Thoracic aorta (tissue), 2 donors: ENCODE data around the gene TDRKH. TPM values are rescaled to one million over a fixed set of nuclear protein-coding genes. Genes with fewer than 3 reads are reported as not detected.

ENCODE experiments used
- ATAC-seq: fragments of 150-250 bp; one replicate; pipeline ENCODE4 v1.8.0; 2017; ENCODE audit warnings: low read depth; ENCODE audit not compliant: insufficient number of reproducible peaks, low FRiP score
- DNase-seq: peaks from one replicate; pipeline ENCODE4 v3.0.0-alpha.2; 2020; ENCODE audit warnings: low spot score
- H3K27ac ChIP-seq, 2 donors: fragments of 200-600 bp; sonication (generic); 1 replicate in 1 of 2; 2 replicates in 1 of 2; pipeline ENCODE4 v1.5.1; 2016; ENCODE audit warnings: mild to moderate bottlenecking in 2 of 2, moderate library complexity in 2 of 2
- H3K27me3 ChIP-seq: fragments of 200-600 bp; sonication (generic); replicated peaks from 2 replicates; pipeline ENCODE4 v1.6.0; 2016; ENCODE audit warnings: mild to moderate bottlenecking; ENCODE audit not compliant: insufficient read depth
- H3K36me3 ChIP-seq: fragments of 200-600 bp; sonication (generic); one replicate; pipeline ENCODE4 v1.5.1; 2016
- H3K4me1 ChIP-seq, 2 donors: fragments of 200-600 bp; sonication (generic); 1 replicate in 1 of 2; 2 replicates in 1 of 2; pipeline versions ENCODE4 v1.5.1 to v1.6.0; 2016; ENCODE audit warnings: low read depth in 2 of 2, mild to moderate bottlenecking in 1 of 2; ENCODE audit not compliant: control insufficient read depth in 1 of 2
- H3K4me3 ChIP-seq: fragments of 200-600 bp; sonication (generic); 2 replicates; pipeline ENCODE4 v1.5.1; 2016; ENCODE audit warnings: mild to moderate bottlenecking
- H3K9me3 ChIP-seq: fragments of 200-600 bp; sonication (generic); 2 replicates; pipeline ENCODE4 v1.5.1; 2016
- CTCF ChIP-seq: fragments of 200-600 bp; sonication (generic); IDR thresholded peaks from one replicate; pipeline ENCODE4 v1.5.1; 2019; ENCODE audit warnings: antibody characterized with exemption
- total RNA-seq, 2 donors: library from RNA; depleted of rRNA; stranded (reverse); fragments of >200 nt; gene quantifications; one replicate each; pipeline versions ENCODE4 v1.1.0 to v1.2.3, GENCODE V29; 2016

Gene TDRKH
- total RNA-seq, 2 donors from 2014 or later: 3.1 to 3.2 TPM

GRCh38 chr1:151817353-151817730 lies 27.0 kb upstream of the TDRKH start:
- Histone ChIP-seq H3K27ac (no peak overlapping the region), H3K27me3 (no peaks in the 10 kb centered on the region), H3K4me3 (no peak overlapping the region), H3K36me3 (no peaks in the 10 kb centered on the region), H3K9me3 (no peaks in the 10 kb centered on the region), H3K4me1 (no peaks in the 10 kb centered on the region)
- no peak for DNase-seq
- no peak for ATAC-seq
- TF ChIP-seq CTCF: no peak

- H3K9me3 ChIP-seq: no peaks in the 10 kb centered on the region
- no peak overlapping the region for H3K4me3 ChIP-seq
- ATAC-seq: no peak
- H3K27me3 ChIP-seq: no peaks in the 10 kb centered on the region
- no peaks in the 10 kb centered on the region for H3K4me1 ChIP-seq
- no peaks in the 10 kb centered on the region for H3K36me3 ChIP-seq
- no peak for DNase-seq
- no peak overlapping the region for H3K27ac ChIP-seq
- TF ChIP-seq CTCF: no peak
Observed at GRCh38 chr1:151816548-151817352, 26.4 kb upstream of the TDRKH start.

GRCh38 chr1:151815716-151816327 lies 25.5 kb upstream of the TDRKH start:
- Histone ChIP-seq H3K9me3 (no peaks in the 10 kb centered on the region), H3K4me3 (no peak overlapping the region), H3K27me3 (no peaks in the 10 kb centered on the region), H3K27ac (no peak overlapping the region), H3K36me3 (no peaks in the 10 kb centered on the region), H3K4me1 (no peaks in the 10 kb centered on the region)
- TF ChIP-seq CTCF: no peak
- ATAC-seq (no peak), DNase-seq (no peak)

GRCh38 chr1:151814971-151815545 lies 24.8 kb upstream of the TDRKH start:
- no peak for ATAC-seq
- TF ChIP-seq CTCF: no peak
- H3K4me1 ChIP-seq: no peaks in the 10 kb centered on the region
- H3K36me3 ChIP-seq: no peaks in the 10 kb centered on the region
- no peaks in the 10 kb centered on the region for H3K9me3 ChIP-seq
- no peak overlapping the region for H3K4me3 ChIP-seq
- DNase-seq: no peak
- no peaks in the 10 kb centered on the region for H3K27me3 ChIP-seq
- no peak overlapping the region for H3K27ac ChIP-seq

GRCh38 chr1:151814426-151814825 lies 24.1 kb upstream of the TDRKH start:
- Histone ChIP-seq H3K36me3 (no peaks in the 10 kb centered on the region), H3K27ac (no peak overlapping the region), H3K27me3 (no peaks in the 10 kb centered on the region), H3K4me1 (no peaks in the 10 kb centered on the region), H3K9me3 (no peaks in the 10 kb centered on the region), H3K4me3 (no peak overlapping the region)
- TF ChIP-seq CTCF: no peak
- DNase-seq: no peak
- ATAC-seq: no peak
